SK-N-MC (cell line): ENCODE results near the gene FAM200C.

Experiments
- DNase-seq: peaks from one replicate; pipeline ENCODE4 v3.0.0-alpha.2; 2011; ENCODE audit warnings: low read depth, low spot score
- H3K27ac ChIP-seq: fragments of 200-600 bp; sonication (generic); 2 replicates; pipeline ENCODE4 v1.5.1; 2016; ENCODE audit warnings: mixed run types
- H3K36me3 ChIP-seq: fragments of 200-600 bp; sonication (generic); 2 replicates; pipeline ENCODE4 v1.6.1; 2017; ENCODE audit warnings: antibody characterized with exemption, low read length, mixed read lengths; ENCODE audit not compliant: insufficient read depth
- H3K4me3 ChIP-seq: fragments of 200-600 bp; sonication (generic); 2 replicates; pipeline ENCODE4 v1.5.1; 2016
- H3K9ac ChIP-seq: fragments of 200-600 bp; sonication (generic); 2 replicates; pipeline ENCODE4 v1.8.0; 2017; ENCODE audit warnings: mixed run types, mixed read lengths; ENCODE audit not compliant: insufficient read length
- H3K9me3 ChIP-seq: fragments of 200-600 bp; sonication (generic); 2 replicates; pipeline ENCODE4 v1.6.1; 2017; ENCODE audit warnings: low read depth, mild to moderate bottlenecking, antibody characterized with exemption, low read length, moderate library complexity, mixed read lengths
- EZH2 ChIP-seq: fragments of 200-600 bp; sonication (generic); IDR thresholded peaks from one replicate; pipeline ENCODE4 v1.6.1; 2017; ENCODE audit warnings: antibody characterized with exemption
- FOXP2 ChIP-seq: optimal IDR thresholded peaks from 2 replicates; pipeline ENCODE3; 2011; ENCODE audit warnings: mild to moderate bottlenecking, moderate library complexity; ENCODE audit not compliant: insufficient read depth; ENCODE audit errors: extremely low read length, control extremely low read depth
- POLR2AphosphoS5 ChIP-seq: IDR thresholded peaks from 2 replicates; pipeline ENCODE4 v1.6.1; 2012; ENCODE audit warnings: mild to moderate bottlenecking, low read depth, low read length, borderline replicate concordance

FAM200C gene

DNA sequence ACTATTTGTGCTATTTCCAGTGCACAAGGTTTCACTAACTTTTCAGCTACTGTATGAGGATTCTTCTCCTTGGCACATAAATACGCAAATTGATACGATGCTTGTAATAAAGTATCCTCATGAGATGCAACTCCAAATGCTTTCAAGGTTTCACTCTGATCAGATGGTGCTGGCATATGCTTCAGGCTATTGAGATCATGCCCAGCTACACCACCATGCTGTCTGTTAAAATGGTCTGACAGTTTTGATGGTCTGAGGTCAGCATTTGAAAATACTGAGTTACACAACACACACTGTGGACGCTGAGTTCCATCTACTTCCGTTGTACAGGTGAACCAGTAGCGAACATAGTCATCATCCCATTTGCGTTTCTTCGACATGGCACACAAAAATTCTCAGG, 4.7 kb downstream of the FAM200C start:
- DNase-seq = no peak
- Histone ChIP-seq H3K36me3 (no peaks in the 10 kb centered on the region; the same call in 1 of the 2 replicates), H3K27ac (no peak overlapping the region), H3K9ac (no peak overlapping the region), H3K4me3 (no peak overlapping the region), H3K9me3 (no peaks in the 10 kb centered on the region)
- TF ChIP-seq POLR2AphosphoS5 = no peak
- no peak for TF ChIP-seq EZH2
- no peak for TF ChIP-seq FOXP2

GRCh38 chr5:160390787-160391696, 8.8 kb downstream of the FAM200C start:
- no peak overlapping the region for H3K27ac ChIP-seq
- H3K4me3 ChIP-seq = no peak overlapping the region
- no peaks in the 10 kb centered on the region for H3K36me3 ChIP-seq
- no peak for DNase-seq
- TF ChIP-seq FOXP2 (no peak), EZH2 (no peak), POLR2AphosphoS5 (no peak)
- H3K9me3 ChIP-seq = no peaks in the 10 kb centered on the region
- no peak overlapping the region for H3K9ac ChIP-seq

- no peak for DNase-seq
- H3K27ac ChIP-seq = no peak overlapping the region
- no peak overlapping the region for H3K4me3 ChIP-seq
- no peaks in the 10 kb centered on the region for H3K9me3 ChIP-seq
- H3K9ac ChIP-seq = no peak overlapping the region
- H3K36me3 ChIP-seq = no peaks in the 10 kb centered on the region
- TF ChIP-seq FOXP2 (no peak), EZH2 (no peak), POLR2AphosphoS5 (no peak)
Measured at GRCh38 chr5:160387445-160387844, 12.4 kb downstream of the FAM200C start.

GRCh38 chr5:160385496-160385895, 14.4 kb downstream of the FAM200C start:
- no peak for DNase-seq
- Histone ChIP-seq H3K36me3 (no peaks in the 10 kb centered on the region), H3K27ac (no peak overlapping the region), H3K4me3 (no peak overlapping the region), H3K9ac (no peak overlapping the region), H3K9me3 (no peaks in the 10 kb centered on the region)
- TF ChIP-seq POLR2AphosphoS5 = no peak
- TF ChIP-seq FOXP2 = no peak
- no peak for TF ChIP-seq EZH2

DNA sequence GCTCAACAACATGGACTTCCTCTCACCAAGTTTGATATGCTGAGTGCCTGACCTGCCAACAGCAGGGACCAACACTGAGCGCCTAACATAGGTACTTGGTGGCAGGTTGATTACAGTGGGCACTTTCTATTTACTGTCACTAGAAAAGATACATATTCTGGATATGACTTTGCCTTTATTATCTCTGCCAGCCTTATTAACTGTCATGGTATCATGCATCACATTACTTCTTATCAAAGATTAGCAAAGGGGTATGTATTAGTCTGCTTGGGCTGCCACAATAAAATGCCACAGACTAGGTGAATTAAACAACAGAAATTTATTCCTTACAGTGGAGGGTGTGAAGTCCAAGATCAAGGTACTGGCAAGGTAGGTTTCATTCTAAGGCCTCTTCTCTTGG, 15.2 kb downstream of the FAM200C start:
- Histone ChIP-seq H3K36me3 (no peaks in the 10 kb centered on the region), H3K9me3 (no peaks in the 10 kb centered on the region), H3K9ac (no peak overlapping the region), H3K27ac (no peak overlapping the region), H3K4me3 (no peak overlapping the region)
- no peak for TF ChIP-seq FOXP2
- TF ChIP-seq EZH2 = no peak
- no peak for TF ChIP-seq POLR2AphosphoS5
- no peak for DNase-seq

DNA sequence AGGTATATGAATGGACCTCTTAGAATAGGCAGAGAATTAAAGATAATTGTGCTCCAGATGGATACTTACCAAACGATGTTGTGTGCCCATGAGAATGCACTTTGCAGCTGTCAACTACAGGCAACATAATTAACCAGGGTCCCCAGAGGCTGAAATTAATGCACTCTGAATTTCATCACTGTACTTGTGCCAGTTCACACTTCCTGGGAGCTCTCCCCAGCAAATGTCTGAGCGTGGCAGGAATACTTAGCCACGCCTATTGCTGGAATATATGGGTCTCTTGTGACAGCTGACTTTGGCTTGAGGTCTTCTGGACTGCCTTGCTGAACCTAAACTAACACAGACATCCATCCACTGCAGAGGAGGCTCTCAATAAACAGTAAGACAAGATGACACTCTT, 17.5 kb downstream of the FAM200C start:
- no peak overlapping the region for H3K27ac ChIP-seq
- H3K4me3 ChIP-seq = no peak overlapping the region
- no peak for DNase-seq
- no peaks in the 10 kb centered on the region for H3K9me3 ChIP-seq
- H3K9ac ChIP-seq = no peak overlapping the region
- TF ChIP-seq POLR2AphosphoS5 (no peak), FOXP2 (no peak), EZH2 (no peak)
- no peaks in the 10 kb centered on the region for H3K36me3 ChIP-seq

GRCh38 chr5:160380041-160380440, 19.8 kb downstream of the FAM200C start:
- DNase-seq = no peak
- Histone ChIP-seq H3K9me3 (no peaks in the 10 kb centered on the region), H3K4me3 (no peak overlapping the region), H3K9ac (no peak overlapping the region), H3K36me3 (no peaks in the 10 kb centered on the region), H3K27ac (no peak overlapping the region)
- TF ChIP-seq EZH2 (no peak), POLR2AphosphoS5 (no peak), FOXP2 (no peak)

DNA sequence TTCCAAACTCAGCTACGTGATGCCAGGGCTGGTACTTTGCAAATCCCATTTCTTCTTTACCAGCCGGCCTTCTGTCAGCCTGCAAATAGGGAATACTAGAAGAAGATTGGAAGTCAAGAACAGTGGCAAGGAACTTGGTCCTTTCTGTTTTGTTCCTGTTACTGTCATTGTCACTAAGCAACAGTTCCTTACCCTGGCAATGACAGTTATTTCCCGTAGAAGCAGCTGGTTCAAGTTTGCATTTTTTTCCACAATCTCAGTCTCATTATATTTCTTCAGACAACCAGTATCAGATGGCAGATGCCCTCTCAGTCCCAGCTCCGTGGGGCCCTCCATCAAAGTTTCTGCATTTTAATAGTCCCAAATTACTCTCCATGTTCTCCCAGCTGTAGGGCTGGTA, 20.3 kb downstream of the FAM200C start:
- no peak for DNase-seq
- no peaks in the 10 kb centered on the region for H3K9me3 ChIP-seq
- H3K27ac ChIP-seq = no peak overlapping the region
- no peak overlapping the region for H3K4me3 ChIP-seq
- TF ChIP-seq FOXP2 (no peak), POLR2AphosphoS5 (no peak), EZH2 (no peak)
- no peaks in the 10 kb centered on the region for H3K36me3 ChIP-seq
- H3K9ac ChIP-seq = no peak overlapping the region

DNA sequence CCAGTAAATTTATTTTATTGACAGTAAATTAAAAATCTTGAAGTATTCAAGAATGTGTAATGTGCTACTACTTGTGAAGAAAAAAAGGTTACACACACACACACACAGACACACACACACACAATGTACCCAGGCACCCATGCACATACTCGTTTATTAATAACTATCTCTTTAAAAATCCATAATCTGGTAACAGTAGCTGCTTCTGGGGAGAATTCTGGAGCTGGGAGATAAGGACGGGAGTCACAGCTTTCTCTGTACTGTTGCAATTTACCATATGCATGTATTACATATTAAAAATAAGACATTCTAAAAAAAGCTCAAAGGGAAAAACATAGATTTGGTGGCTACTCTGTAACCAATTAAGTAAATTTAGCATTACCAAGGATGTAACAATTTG, 21.5 kb downstream of the FAM200C start:
- no peak overlapping the region for H3K9ac ChIP-seq
- H3K9me3 ChIP-seq = no peaks in the 10 kb centered on the region
- no peak overlapping the region for H3K27ac ChIP-seq
- no peak for DNase-seq
- no peak for TF ChIP-seq EZH2
- TF ChIP-seq POLR2AphosphoS5 = no peak
- no peak for TF ChIP-seq FOXP2
- H3K4me3 ChIP-seq = no peak overlapping the region
- H3K36me3 ChIP-seq = no peaks in the 10 kb centered on the region
